Measurements from ENCODE around the gene SLC34A1. TPM values are rescaled to one million over a fixed set of nuclear protein-coding genes. Genes with fewer than 3 reads are reported as not detected.

SLC34A1 gene
- total RNA-seq, 4 donors from 2014 or later = not detected

DNA sequence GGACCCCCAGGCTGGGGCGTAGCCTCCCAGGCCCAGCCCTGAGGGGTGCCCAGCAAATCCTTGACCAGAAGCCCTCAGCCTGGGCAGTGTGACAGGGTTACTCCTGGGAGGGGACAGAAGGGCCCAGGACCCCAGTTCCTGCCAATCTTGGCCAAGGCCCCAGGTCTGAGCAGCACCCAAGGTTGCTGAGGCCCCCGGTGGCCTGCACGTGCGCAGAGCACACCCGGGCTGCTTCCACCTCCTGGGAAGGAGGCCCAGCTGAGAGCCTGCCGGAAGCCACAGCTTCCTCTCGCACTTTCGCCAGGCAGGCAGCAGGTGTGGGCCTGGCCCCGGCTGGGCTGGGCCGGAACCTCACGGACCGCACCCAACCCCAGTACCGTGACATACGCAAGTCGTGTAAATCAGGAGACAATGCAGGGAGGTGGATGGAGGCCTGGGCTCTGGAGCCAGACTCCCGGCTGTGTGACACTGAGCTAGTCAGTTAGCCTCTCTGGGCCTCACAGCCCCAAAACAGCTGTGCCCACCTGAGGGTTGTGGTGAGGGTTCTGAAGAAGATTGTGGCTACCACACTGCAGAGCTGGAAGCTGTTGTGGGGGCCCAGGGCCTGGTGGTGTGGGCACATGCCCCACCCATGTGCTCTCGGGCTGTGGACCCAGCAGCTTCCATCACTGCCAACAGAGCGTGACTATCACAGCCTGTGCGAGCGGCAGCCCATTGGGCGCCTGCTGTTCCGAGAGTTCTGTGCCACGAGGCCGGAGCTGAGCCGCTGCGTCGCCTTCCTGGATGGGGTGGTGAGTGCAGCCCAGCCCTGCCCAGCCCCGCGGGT lies 47.3 kb downstream of the SLC34A1 start:
- Histone ChIP-seq H3K27me3 (no peaks in the 10 kb centered on the region), H3K27ac (no peak overlapping the region), H3K9me3 (no peaks in the 10 kb centered on the region), H3K36me3 (peaks cover 42 to 43% of the 10 kb centered on the region in 2 donors), H3K4me1 (peaks cover 13% of the 10 kb centered on the region in 2 donors), H3K4me3 (replicated peaks in 1 of 3) (no peak overlapping the region)
- intact Hi-C loops (cut with DNase I) = no loop called here
- 84 to 98% methylated on average over 8 to 13 of the region's 29 CpGs for WGBS, 2 donors
- no peak for DNase-seq
- no peak for TF ChIP-seq POLR2A (IDR thresholded peaks at IDR 0.05)
- TF ChIP-seq, protein P1, sequence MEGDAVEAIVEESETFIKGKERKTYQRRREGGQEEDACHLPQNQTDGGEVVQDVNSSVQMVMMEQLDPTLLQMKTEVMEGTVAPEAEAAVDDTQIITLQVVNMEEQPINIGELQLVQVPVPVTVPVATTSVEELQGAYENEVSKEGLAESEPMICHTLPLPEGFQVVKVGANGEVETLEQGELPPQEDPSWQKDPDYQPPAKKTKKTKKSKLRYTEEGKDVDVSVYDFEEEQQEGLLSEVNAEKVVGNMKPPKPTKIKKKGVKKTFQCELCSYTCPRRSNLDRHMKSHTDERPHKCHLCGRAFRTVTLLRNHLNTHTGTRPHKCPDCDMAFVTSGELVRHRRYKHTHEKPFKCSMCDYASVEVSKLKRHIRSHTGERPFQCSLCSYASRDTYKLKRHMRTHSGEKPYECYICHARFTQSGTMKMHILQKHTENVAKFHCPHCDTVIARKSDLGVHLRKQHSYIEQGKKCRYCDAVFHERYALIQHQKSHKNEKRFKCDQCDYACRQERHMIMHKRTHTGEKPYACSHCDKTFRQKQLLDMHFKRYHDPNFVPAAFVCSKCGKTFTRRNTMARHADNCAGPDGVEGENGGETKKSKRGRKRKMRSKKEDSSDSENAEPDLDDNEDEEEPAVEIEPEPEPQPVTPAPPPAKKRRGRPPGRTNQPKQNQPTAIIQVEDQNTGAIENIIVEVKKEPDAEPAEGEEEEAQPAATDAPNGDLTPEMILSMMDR (IDR thresholded peaks at IDR 0.05) = no peak

DNA sequence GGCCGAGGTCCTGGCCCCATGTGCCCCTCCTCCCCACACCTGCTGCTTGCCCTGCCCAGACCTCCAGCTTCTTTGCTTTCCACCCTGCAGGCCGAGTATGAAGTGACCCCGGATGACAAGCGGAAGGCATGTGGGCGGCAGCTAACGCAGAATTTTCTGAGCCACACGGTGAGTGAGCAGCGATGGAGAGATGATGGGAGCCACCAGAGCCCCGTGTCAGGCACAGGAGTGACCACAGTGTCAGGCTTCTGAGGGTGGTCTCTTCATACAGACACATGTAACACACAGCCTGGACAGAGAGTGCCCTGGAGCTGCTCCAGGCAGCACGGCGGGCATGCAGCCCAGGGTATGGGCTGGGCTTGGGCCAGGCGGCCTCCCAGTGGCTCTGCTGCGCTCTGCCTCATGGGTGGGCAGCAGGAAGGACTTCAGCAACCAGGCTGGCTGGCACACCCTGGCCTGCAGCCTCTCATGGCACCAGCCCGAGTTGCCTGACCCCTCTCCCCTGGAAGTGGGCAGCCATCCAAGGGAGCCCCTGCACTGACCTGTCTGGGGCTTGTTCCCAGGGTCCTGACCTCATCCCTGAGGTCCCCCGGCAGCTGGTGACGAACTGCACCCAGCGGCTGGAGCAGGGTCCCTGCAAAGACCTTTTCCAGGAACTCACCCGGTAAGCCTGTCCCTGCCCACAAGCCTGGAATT lies 48.1 kb downstream of the SLC34A1 start:
- intact Hi-C loops (cut with DNase I) = no loop called here
- DNase-seq = no peak
- H3K4me1 ChIP-seq = peaks cover 8 to 9% of the 10 kb centered on the region in 2 donors
- TF ChIP-seq POLR2A (IDR thresholded peaks at IDR 0.05) = no peak
- TF ChIP-seq, protein P1 (IDR thresholded peaks at IDR 0.05) = no peak
- H3K9me3 ChIP-seq = no peaks in the 10 kb centered on the region
- H3K36me3 ChIP-seq = peaks cover 42 to 46% of the 10 kb centered on the region in 2 donors
- no peaks in the 10 kb centered on the region for H3K27me3 ChIP-seq
- no peak overlapping the region for H3K4me3 ChIP-seq (replicated peaks in 1 of 3)
- WGBS, 2 donors = 88 to 90% methylated on average over 9 to 17 of the region's 18 CpGs
- no peak overlapping the region for H3K27ac ChIP-seq

DNA sequence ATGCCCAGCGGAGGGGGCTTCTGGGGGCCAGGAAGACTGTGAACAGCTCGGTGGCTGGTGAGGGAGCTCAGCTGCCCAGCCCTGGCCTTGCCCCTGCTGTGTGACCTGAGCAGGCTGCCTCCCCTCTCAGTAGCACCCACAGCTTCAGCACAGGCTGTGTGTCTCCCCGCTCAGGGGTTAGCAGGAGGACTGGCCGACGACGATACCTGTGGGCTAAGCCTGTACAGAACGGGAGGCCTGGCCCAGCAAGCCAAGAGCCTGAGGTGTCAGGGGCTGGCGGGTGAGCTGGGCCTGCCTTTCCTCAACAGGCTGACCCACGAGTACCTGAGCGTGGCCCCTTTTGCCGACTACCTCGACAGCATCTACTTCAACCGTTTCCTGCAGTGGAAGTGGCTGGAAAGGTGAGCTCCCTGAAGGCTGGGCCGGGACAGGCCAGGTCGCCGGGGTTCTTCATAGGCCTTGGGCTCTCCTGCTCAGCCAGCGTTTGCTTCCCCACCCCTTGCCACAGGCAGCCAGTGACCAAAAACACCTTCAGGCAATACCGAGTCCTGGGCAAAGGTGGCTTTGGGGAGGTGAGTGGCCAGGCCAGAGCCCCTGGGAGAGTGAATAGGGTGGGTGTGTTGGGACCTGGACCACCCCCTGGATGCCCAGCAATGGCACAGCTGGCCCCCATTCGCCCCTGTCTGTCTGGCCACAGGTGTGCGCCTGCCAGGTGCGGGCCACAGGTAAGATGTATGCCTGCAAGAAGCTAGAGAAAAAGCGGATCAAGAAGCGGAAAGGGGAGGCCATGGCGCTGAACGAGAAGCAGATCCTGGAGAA lies 48.8 kb downstream of the SLC34A1 start:
- H3K27me3 ChIP-seq = no peaks in the 10 kb centered on the region
- H3K9me3 ChIP-seq = no peaks in the 10 kb centered on the region
- TF ChIP-seq, protein P1 (IDR thresholded peaks at IDR 0.05) = no peak
- no peak for TF ChIP-seq POLR2A (IDR thresholded peaks at IDR 0.05)
- peaks cover under 1 to 2% of the 10 kb centered on the region in 2 donors for H3K4me1 ChIP-seq
- peaks cover 46% of the 10 kb centered on the region in 2 donors for H3K36me3 ChIP-seq
- intact Hi-C loops (cut with DNase I) = no loop called here
- no peak overlapping the region for H3K27ac ChIP-seq
- no peak overlapping the region for H3K4me3 ChIP-seq (replicated peaks in 1 of 3)
- 93 to 95% methylated on average over 16 to 23 of the region's 25 CpGs for WGBS, 2 donors
- DNase-seq = no peak

DNA sequence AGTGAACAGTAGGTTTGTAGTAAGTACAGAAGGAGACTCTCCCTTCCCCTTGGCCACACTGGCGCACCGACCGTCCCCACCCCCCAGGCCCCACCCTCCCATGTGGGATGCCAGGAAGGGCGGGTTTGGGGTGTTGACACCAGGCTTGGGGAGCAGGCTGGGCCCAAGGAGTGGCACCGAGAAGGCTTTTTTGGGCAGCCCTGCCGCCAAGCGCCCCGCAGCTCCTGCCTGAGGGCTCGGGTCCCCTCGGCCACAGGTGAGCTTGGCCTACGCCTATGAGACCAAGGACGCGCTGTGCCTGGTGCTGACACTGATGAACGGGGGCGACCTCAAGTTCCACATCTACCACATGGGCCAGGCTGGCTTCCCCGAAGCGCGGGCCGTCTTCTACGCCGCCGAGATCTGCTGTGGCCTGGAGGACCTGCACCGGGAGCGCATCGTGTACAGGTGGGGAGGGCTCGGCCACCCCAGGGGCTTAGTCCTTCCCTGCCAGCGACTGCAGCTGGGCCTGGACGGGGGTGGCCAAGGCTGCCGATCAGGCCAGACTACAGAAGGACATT lies 49.5 kb downstream of the SLC34A1 start:
- TF ChIP-seq, protein P1 (IDR thresholded peaks at IDR 0.05) = no peak
- no peak for TF ChIP-seq POLR2A (IDR thresholded peaks at IDR 0.05)
- Histone ChIP-seq H3K27ac (no peak overlapping the region), H3K9me3 (no peaks in the 10 kb centered on the region), H3K4me1 (no peaks in the 10 kb centered on the region), H3K4me3 (replicated peaks in 1 of 3) (no peak overlapping the region), H3K27me3 (no peaks in the 10 kb centered on the region), H3K36me3 (peaks cover 46 to 53% of the 10 kb centered on the region in 2 donors)
- WGBS, 2 donors = 94 to 95% methylated on average over 16 to 25 of the region's 29 CpGs
- DNase-seq = no peak
- intact Hi-C loops (cut with DNase I) = no loop called here

All from thyroid gland (tissue), 4 donors.